ENCODE measurements around the gene EYS.

Gene EYS

DNA sequence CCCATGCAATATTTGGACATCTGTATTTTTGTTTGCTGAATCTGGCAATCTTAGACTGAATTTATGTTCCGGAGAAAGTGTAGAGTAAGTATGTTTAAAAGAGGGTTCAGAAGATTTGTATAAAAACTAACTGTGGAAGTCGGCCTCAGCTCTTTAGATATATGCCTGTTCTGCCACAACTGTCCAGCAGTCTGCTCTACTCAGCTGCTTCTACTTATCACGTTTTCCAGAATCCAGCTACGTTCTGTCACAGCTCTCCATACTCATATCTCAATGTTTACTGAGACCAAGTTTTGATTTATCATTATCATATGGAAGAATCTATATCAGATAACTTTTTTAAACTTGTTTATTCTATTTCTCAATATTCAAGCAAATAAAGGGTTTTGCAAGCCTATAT, 721.3 kb downstream of the EYS start:
- FAIRE-seq (no peak), DNase-seq (ENCODE audit: low spot score) (no peak)

DNA sequence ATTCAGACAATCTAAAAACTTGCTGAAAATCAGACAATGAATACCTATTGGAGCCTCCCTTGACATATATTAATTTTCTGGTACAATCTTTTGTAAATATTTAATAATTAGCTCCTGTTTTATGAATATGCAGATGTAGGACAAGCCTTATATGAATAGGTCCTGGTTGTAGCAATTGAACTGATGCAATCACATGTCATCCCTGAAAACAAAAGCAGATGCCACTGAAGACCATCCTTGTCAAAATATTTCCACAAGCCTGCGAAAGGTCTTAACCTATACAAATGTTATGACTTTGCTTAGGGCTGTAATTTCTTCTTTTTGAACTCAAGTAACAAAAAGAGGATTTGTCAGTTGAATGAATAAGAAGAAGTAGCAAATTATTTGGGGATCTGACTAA, 722.1 kb downstream of the EYS start:
- FAIRE-seq = no peak
- DNase-seq (ENCODE audit: low spot score) = no peak

DNA sequence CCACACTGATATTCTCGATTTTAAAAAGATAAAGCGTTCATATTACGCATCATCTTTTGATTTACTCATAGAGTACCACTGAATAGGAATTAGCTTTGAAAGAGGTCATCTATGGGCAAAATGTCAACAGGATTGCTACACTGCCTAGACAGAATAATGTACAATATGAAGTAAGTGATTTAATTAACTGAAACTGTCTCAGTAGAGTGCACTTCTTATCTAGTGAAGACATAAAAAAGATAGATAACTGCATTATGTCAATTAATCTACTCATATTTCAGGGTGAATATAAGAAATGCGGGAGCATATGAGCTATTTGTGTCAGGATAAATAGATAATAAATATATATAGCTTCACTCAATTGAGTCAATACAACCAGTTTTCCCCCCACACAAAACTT, 723.9 kb downstream of the EYS start:
- DNase-seq (ENCODE audit: low spot score) = no peak
- FAIRE-seq = no peak

DNA sequence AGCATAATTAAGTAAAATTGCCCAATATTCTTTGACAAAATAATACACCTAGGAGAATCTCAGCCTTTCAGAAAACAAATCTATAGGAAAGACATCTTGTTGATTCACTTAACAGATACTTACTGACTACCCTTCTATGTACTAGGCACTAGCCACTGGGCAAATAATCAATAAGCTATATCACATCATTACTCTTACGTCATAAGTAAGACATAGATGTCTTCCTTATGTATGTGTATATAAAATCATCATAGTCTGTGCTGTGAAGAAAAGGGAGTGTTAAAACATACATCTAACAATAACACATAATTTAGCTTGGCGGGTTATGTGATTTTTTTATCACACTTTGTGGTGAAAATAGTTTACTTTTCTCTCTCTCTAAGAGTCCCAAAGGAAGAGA, 733.9 kb downstream of the EYS start:
- FAIRE-seq = no peak
- no peak for DNase-seq (ENCODE audit: low spot score)

DNA sequence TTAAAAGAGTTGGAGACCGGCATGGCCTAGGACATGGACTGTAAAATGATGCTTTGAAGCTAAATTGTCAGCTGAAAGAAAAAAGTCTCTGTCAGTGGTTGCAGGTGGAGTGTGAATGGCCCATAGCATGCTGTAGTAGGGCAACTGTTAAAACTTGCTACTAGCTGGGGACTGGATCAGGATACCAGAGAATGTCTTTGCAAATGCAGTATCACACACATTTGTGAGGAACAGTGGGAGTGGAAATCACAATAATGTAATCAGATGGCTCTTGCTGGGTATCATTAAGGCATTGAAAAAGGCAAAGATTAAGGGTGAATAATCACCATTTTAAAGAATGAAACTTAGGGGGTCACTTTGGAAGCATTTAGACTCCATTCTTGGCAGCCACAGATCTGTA, 737.9 kb downstream of the EYS start:
- no peak for DNase-seq (ENCODE audit: low spot score)
- no peak for FAIRE-seq

DNA sequence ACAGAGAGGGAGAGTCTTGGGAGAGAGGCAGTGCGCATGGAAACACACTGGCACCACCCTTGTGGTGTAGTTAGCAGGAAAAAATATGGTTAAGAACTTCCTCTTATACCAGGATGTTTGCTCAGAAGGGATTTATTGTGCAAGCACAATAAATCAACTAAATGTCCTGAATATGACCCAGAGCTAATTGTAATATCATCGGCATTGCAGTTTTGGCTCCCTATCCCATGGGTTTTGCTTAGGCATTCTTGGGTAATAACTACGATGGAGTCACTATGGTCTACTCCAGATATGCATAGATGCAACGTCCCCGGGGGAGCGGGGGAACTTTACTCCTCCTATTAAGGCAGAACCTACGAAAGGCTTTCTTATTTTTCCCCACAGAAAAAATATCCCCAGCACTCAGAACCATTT, 751.6 kb downstream of the EYS start:
- DNase-seq (ENCODE audit: low spot score) (no peak), FAIRE-seq (no peak)

DNA sequence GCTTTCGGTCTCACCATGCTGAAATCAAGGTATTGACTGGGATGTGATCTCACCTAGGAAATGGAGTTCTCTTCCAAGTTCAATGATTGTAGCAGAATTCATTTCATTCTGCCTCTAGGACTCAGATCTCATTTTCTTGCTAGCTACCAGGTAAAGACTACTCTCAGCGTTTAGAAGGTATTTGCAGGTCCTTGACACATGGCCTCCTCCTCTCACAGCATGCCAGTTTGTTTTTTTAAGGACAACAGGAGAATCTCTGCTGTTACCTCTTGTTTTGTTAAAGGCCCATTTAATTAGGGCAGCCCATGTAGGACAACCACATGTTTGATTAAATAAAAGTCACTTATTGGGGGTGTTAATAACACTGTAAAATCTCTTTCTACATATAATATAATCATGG, 757.8 kb downstream of the EYS start:
- no peak for DNase-seq (ENCODE audit: low spot score)
- FAIRE-seq = no peak

DNA sequence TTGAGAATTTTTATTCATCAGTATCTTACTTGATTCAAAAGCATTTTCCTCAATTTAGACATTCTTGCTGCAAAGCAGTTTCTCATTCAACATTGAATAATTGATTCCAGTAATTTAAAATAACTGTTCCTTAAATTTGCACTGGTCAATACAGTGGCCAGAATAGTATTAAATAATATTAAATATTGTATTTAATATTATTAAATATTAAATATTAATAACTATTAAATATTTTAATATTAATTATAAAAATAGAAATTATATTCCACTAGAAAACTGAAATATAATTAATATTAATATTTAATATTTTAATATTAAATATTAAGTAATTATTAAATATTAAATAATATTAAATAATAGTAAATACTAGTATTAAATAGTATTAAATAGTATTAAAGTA, 758.8 kb downstream of the EYS start:
- FAIRE-seq (peak; percentile 85), DNase-seq (ENCODE audit: low spot score) (no peak)

DNA sequence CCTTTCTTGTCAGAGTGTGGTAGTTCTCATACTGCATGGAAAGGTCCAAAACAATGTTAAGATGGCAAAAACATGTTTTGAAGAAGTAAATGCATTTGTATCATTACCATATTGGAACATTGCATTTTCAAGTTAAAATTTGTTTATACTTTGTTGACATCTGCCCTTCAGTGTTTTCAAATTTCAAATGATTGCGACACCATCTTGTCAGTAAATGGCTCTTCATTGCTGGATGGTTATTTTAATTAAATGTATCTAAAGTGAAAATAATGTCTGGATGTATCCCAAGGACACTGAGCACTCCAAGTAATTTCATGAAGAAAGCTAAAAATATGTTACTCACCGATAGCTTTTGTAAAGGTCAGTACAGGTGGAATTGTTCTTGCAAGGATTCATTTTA, 761.6 kb downstream of the EYS start:
- DNase-seq (ENCODE audit: low spot score) = no peak
- FAIRE-seq = no peak

DNA sequence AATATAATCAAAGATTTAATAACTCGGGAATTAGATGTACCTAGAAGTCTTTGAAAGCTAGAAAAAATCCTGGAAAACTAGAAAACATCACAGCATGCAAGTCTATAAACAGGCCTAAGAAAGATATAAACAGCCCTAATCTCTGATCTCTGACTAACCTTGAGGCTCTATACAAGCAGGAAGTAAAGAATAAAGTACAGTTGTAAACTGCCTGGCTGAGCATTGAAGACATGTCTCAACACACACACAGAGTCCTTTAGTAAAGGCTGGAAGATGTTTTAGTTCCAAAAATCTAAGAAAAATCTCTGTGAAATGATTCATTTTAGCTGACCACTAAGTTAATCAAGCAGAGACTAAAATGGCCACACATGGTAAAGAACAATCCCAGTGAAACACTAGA, 774.5 kb downstream of the EYS start:
- FAIRE-seq = no peak
- no peak for DNase-seq (ENCODE audit: low spot score)

DNA sequence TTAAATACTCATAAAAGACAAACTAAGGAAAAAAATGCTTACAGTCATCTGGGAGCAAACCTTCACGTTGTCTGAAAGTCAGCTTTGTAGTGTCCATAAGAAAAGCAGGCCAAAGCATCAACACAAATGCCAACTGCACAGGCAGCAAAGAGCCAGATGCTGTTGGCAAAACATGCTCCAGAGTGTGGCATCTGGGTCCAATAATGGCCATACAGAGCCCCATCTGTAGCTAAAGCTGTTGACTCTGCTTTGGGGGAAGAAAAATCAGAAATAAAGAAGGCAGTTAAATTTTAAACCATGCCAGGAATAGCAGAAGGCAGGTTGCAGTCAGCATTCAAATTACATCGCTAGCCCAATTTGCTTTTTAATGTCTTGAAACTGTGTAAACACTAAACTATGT, 776.3 kb downstream of the EYS start:
- DNase-seq (ENCODE audit: low spot score) (no peak), FAIRE-seq (no peak)

DNA sequence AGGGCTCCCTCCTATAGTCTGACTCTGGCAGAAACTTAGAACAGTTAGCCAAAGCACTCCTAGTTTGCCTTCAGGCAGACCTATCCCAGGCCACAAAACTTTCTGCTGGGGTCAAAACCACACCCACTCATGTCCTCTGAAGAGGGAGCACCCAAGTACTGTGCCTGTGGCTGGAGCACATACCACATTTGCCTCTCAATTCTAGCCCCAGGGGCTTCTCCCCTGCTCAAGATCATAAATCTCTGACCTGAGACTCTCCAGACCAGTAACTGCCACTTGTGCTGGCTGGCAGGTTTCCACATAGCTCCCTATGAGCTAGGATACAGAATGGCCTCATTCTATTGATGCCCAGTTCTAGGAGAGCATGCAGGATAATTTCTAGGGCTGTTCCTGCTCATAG, 781.0 kb downstream of the EYS start:
- FAIRE-seq (no peak), DNase-seq (ENCODE audit: low spot score) (no peak)

DNA sequence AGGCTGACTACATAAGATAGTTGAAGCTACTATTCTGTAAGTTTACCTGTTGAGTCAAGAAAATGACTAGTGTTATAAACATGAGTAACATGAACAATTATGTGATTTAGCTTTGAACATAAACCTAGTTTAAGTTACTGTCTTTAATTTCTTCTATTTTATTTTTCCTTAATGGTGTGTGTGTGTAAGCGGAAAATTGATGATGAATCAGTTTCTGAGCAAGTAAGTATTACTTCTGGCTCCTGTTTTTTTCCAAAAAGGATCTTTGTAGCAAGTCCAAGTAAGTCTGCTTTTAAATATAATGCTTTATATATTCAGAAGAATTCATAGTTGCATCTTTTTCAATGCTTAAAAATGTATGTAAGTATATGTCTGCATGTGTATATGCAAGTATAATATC, 786.8 kb downstream of the EYS start:
- DNase-seq (ENCODE audit: low spot score) (no peak), FAIRE-seq (no peak)

DNA sequence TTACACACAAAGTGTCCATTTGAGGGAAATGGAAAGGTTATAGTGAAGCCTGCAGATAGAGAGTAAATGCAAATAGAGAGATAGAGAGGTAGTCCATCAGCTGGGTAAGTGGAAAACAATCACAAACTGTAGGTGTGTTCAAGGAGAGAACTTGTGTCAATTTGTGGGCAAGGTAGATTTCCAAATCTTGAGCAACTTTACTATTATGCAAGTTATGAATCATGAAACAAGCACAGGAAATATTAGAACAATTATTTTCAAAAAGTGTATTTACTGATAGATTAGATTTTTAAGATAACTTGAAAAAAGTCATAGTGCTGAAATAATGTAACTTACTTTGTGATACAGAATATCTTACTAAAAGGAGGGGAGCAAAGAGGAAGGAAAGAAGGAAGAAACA, 792.9 kb downstream of the EYS start:
- FAIRE-seq = no peak
- DNase-seq (ENCODE audit: low spot score) = no peak

DNA sequence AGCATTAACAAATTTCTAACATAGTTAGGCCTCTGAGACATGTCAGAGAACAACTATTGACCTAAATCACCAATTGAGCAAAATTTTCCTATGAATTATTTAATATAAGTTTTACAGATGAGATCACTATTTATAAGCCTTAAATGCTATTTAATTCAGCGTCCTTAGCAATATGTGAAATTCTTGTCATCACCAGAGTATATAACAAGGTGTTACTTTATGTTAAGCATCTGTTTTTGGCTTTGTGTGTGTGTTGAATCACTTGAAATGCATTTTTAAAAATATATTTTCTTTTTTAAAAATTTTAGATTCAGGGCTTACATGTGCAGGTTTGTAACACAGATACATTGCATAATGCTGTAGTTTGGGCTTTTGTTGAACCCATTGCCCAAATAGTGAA, 794.1 kb downstream of the EYS start:
- FAIRE-seq = no peak
- DNase-seq (ENCODE audit: low spot score) = no peak

DNA sequence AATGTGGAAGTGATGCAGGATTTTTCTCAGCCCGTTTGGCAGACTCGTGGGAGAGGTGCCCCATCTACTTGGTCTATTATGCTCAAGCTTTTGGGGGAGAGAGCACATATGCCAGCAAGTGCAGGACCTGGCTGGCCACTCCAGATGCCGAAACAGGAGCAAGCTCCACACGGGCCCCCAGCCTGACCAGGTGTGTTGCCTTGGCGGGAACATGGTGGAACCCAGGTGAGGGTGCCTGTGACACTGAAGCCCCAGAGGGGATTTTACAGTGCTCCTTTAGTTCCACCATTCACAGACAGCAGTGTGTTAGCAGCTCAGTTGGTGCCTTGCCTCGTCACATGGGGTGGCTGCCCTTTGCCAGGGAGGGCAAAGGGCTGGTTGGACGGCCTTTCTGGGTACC, 798.9 kb downstream of the EYS start:
- FAIRE-seq = no peak
- DNase-seq (ENCODE audit: low spot score) = no peak

DNA sequence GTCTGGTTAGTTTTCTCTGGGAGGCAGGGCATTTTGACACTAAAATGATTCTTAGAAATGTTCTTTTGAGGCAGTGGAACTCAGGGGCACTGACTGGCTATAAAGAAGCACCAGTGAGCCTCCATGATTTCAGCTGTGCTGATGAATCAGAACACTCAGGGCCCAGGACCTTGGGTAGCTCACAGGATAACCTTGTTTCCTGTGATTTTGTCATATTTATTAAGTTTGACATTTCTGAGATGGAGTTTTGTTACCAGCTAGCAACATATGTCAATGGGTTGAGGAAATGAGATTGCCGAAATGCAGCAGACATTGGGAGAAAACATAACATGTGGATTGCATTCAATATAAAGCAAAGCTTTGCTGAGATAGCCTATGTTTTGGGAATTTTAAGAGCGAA, 802.4 kb downstream of the EYS start:
- no peak for DNase-seq (ENCODE audit: low spot score)
- no peak for FAIRE-seq

DNA sequence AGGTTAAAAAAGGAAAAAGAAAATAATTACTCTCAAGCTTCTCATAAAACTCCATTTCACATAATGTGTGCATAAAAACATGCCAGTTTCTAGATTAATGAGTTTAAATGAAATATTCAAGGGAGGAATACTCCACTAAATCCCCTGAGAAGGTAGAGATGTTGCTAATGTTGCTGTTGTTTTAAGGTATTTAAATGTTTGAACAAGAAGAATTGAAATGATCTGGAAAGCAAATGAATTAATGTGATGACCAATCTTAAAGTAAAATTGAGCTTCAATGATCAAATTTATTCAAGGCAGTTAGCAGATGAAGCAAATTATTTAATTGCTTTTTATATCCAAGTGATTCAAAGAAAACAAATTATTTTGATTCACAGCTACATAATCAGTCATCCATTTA, 804.4 kb downstream of the EYS start:
- DNase-seq (ENCODE audit: low spot score) (no peak), FAIRE-seq (no peak)

DNA sequence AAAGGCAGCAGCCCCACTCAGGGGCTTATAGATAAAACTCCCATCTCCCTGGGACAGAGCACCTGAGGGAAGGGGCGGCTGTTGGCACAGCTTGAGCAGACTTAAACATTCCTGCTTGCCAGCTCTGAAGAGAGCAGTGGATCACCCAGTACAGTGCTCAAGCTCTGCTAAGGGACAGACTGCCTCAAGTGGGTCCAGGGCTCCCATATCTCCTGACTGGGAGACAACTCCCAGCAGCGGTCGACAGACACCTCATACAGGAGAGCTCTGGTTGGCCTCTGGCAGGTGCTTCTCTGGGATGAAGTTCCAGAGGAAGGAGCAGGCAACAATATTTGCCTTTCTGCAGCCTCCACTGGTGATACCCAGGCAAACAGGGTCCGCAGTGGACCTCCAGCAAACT, 810.1 kb downstream of the EYS start:
- DNase-seq (ENCODE audit: low spot score) = no peak
- FAIRE-seq = no peak

DNA sequence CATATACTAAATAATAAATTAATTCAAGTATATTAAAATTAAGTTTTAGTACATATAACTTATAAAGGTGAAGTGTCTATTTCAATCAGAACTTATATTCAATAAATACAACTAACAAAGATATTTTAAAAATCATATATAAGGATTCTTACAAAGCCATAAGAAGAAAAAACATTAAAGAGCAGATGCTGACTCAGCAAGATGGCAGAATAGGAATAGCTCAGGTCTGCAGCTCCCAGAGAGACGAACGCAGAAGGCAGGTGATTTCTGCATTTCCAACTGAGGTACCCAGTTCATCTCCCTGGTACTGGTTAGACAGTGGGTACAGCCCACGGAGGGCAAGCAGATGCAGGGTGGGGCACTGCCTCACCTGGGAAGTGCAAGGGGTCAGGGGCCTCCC, 811.1 kb downstream of the EYS start:
- no peak for DNase-seq (ENCODE audit: low spot score)
- peak; percentile 17 for FAIRE-seq

DNA sequence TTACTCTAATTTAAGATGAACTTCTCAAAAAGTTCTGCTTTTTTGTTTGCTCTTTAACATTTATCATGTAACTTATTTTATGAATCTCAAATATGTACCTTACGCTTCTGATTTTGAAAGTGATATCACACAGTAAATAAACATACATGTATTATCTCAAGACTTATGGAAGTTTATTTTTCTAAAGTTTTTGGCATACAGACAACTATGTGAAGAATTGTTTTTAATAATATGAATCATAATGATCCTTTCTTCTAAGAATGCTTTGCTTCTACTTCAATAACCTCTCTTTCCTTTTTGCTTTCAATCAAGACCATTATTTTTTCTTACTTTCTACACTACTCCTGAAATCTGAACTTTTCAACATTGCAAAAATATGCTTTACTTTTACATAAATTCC, 816.4 kb downstream of the EYS start:
- no peak for FAIRE-seq

DNA sequence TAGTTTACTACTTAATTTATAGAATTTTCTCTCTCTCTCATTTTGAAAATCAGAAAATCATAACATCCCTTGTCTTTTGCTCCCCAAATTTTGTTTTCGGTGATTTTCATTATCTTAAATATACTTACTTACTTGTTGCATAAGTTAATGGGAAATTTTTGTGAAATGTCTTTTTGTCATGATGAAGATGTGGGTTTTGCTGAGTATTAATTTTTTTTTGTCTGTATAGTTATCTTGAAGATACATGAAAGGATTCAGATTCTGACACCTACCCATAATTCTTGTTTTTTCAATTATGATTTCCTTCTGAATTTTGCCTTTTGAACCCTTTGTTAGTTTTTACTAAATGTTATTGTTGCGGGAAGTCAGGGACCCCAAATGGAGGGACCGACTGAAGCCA, 817.9 kb downstream of the EYS start:
- no peak for DNase-seq (ENCODE audit: low spot score)
- FAIRE-seq = no peak

More for the DNA sequence above, 816.4 kb downstream of the EYS start:
- DNase-seq (ENCODE audit: low spot score) = no peak

DNA sequence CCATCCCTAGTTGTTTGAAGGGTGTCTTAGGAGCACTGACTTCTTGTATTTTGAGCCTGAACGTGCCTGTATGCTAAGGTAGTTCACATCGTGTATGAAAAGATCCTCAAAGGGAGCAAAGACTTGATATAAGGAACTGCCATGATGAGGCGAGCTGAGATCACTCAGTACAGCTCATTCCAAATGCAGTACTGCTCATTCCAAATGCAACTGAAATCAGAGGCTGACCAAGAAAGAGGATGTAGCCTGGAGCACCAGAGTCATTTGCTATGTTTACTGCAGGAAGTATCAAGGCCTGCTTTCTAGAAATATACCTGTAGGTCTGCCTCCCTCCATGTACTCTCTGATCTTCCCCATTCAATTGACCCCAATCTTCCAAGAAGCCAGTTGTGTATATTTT, 832.2 kb downstream of the EYS start:
- FAIRE-seq (no peak), DNase-seq (ENCODE audit: low spot score) (no peak)

DNA sequence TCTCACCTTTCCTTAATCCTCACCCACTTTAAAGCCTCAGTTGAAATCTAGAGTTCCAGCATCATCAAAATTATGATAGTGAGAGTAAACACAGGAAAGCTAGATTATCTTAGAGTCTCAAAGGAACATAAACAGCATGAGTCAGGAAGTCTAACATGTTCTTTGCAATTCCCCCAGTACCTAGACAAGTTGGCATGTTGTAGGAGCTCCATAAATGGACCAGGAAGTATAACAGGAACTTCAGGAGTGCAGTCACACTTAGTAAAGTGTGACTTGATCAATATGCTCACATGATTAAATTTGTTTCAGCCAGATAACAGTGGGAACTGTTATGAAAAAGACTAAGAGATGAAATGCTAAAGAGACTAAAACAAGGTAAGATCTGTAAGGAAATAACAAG, 834.4 kb downstream of the EYS start:
- no peak for DNase-seq (ENCODE audit: low spot score)
- FAIRE-seq = no peak
